Measurements from ENCODE around the gene LRRC19. TPM values are rescaled to one million over a fixed set of nuclear protein-coding genes. Genes with fewer than 3 reads are reported as not detected.
A peak's percentile ranks its signal among the peaks of the same experiment; 100 is the strongest.

The LRRC19 gene
- total RNA-seq, 1 donor from 2014 or later = not detected

DNA sequence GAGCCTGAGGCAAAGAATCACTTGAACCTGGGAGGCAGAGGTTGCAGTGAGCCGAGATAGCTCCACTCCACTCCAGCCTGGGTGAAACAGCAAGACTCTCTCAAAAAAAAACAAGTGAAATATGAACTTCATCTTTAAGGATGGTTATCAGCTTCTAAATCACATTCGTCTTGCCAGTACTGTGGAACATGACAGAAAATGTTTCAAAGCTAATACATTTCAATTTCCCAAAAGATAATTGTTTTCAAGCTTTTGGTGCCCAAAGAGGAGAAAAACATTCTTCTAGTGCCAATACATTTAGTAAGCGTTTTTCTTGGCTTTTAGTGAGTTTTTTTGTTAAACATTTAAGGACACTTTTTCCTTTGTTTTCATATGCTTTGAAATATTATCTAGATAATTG, 53.7 kb downstream of the LRRC19 start:
- no peak overlapping the region for H3K4me3 Mint-ChIP-seq (ENCODE audit: low read depth)
- DNase-seq (ENCODE audit: low spot score) = no peak
- H3K27ac Mint-ChIP-seq = no peak overlapping the region
- intact Hi-C loops (cut with micrococcal nuclease) = no loop called here
- H3K4me1 Mint-ChIP-seq (ENCODE audit: low read depth) = peaks cover 35% of the 10 kb centered on the region
- no peaks in the 10 kb centered on the region for H3K27me3 Mint-ChIP-seq (ENCODE audit: low read depth)
- H3K9me3 Mint-ChIP-seq = no peaks in the 10 kb centered on the region
- H3K36me3 Mint-ChIP-seq (ENCODE audit: low read depth) = no peaks in the 10 kb centered on the region

DNA sequence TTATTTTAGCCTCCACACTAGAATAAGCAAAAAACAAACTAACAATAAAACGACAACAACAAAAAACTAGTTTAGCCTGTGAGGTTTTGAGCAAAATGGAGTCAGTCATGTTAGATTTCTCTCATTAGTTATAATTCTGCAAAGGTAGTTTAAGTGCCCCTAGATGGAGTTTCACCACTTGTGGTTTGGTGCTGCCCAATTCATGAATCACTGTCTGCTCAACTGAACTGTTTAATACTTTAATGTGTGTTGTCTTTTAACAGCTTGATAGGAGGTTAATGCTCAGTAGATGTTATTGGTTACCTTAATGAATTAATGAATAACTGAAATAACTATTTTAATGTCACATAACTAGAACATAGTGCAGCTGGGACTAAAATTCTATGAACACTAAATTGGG, 55.0 kb downstream of the LRRC19 start:
- H3K4me3 Mint-ChIP-seq (ENCODE audit: low read depth) = no peak overlapping the region
- intact Hi-C loops (cut with micrococcal nuclease) = no loop called here
- H3K4me1 Mint-ChIP-seq (ENCODE audit: low read depth) = peaks cover 37% of the 10 kb centered on the region
- no peaks in the 10 kb centered on the region for H3K27me3 Mint-ChIP-seq (ENCODE audit: low read depth)
- no peak for DNase-seq (ENCODE audit: low spot score)
- H3K36me3 Mint-ChIP-seq (ENCODE audit: low read depth) = peaks cover 8% of the 10 kb centered on the region
- H3K9me3 Mint-ChIP-seq = no peaks in the 10 kb centered on the region
- no peak overlapping the region for H3K27ac Mint-ChIP-seq

DNA sequence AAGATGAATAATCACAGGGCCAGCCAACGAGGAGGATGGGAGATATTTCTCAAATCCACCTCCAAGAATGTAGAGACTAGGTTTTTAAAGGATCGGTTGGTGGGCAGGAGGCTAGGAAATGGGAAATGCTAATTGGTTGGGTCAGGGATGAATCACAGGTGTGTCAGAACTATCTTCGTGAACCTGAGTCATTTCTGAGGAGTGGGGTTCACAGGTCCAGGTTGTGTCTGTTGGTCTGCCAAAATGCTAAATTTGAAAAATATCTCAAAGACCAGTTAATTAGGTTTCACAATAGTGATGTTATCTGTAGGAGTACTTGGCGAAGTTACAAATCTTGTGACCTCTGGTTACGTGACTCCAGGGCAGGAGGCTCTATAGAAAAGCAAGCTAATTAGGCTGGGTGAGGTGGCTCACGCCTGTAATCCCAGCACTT, 55.8 kb downstream of the LRRC19 start:
- DNase-seq (ENCODE audit: low spot score) = no peak
- peaks cover 10% of the 10 kb centered on the region for H3K36me3 Mint-ChIP-seq (ENCODE audit: low read depth)
- no peak overlapping the region for H3K4me3 Mint-ChIP-seq (ENCODE audit: low read depth)
- H3K4me1 Mint-ChIP-seq (ENCODE audit: low read depth) = peaks cover 36% of the 10 kb centered on the region
- H3K27me3 Mint-ChIP-seq (ENCODE audit: low read depth) = no peaks in the 10 kb centered on the region
- peak overlapping the region; percentile 7 for H3K27ac Mint-ChIP-seq
- intact Hi-C loops (cut with micrococcal nuclease) = loop anchor here (5.0 kb wide), 1 partner anchor 418 kb away; no protein-coding TSS in a partner anchor
- H3K9me3 Mint-ChIP-seq = no peaks in the 10 kb centered on the region

DNA sequence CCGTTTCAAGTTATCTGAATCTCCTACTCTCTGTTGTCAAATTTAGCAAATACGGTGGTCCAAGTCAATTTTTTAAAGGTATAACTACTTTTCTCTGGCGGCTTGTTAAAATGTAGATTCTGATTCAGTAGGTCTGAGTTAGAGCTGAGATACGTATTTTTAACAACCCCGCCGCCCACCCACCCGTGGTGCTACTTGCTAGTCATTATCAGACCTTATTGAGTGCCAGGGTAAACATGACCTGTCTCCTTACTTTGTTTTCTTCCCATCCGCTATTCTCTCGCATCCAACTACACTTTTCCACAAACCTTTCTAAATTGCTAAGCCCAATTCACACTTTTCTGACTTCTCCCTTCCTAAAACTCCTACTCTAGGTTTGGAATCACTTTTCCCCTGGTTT, 57.7 kb downstream of the LRRC19 start:
- Mint-ChIP-seq H3K9me3 (no peaks in the 10 kb centered on the region), H3K4me3 (ENCODE audit: low read depth) (peak overlapping the region; percentile 95), H3K36me3 (ENCODE audit: low read depth) (peaks cover 28% of the 10 kb centered on the region), H3K27ac (peak overlapping the region; percentile 100), H3K27me3 (ENCODE audit: low read depth) (no peaks in the 10 kb centered on the region), H3K4me1 (ENCODE audit: low read depth) (peaks cover 44% of the 10 kb centered on the region)
- no peak for DNase-seq (ENCODE audit: low spot score)
- intact Hi-C loops (cut with micrococcal nuclease) = loop anchor here (1.0 to 5.0 kb wide), 4 partner anchors 9 to 625 kb away; partner anchors contain the start of genes CAAP1 and IFT74

DNA sequence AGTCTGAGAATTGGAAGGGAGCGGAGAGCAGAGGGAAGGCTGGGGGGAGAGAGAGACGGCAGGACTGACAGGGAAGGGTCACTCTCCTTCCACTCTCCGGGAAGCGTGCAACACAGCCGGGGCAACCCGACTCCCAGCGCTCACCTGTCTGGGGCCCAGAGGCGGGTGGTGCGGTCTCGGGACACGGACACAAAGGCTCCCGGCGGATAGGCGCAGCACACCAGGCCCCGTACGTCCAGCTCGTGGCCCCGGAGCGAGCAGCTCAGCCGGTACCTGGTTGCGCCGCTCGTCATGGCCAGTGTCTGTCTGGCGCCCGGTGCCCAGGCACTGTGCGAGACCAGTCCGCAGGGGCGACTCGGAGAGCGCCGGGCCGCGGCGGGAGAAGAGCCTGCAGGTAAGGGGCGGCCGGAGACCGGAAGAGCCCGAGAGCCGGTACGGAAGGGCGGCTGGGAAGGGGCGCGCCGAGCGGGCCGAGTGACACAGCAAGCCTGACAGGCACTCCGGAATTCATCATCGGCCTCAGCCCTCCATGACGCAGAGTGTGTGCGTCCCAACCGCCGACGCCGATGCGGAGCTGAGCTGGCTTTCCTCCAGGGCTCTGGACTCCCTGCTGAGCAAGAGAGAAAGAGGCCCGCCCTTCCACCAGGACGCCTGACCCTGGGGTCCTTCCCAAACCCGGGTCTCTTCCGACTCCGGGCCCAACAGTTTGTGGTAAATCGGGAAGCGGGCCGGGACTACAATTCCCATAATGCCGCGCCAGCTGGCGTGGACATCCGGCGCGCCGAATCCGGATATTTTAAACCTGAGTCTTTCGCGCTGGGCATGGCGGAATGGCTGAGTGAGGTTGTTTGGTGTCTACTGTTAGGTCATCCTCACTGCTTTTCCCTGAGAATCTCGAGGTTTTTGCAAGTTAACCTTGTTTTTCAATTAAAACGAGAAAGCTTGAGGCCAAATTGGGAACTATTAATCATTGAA, 58.4 kb downstream of the LRRC19 start, which contains the start of gene PLAA:
Gene PLAA (minus strand): TSS at position 490 of the 975 bp plus-strand sequence. CDS start 197 bp downstream, at position 293.
- intact Hi-C loops (cut with micrococcal nuclease) = loop anchor here (1.0 to 5.0 kb wide), 4 partner anchors 9 to 625 kb away; partner anchors contain the start of genes CAAP1 and IFT74
- Mint-ChIP-seq H3K9me3 (no peaks in the 10 kb centered on the region), H3K36me3 (ENCODE audit: low read depth) (peaks cover 34% of the 10 kb centered on the region), H3K27me3 (ENCODE audit: low read depth) (no peaks in the 10 kb centered on the region), H3K27ac (peak within 1 kb of the TSS; percentile 100), H3K4me3 (ENCODE audit: low read depth) (peak within 1 kb of the TSS; percentile 95), H3K4me1 (ENCODE audit: low read depth) (peaks cover 47% of the 10 kb centered on the region)
- DNase-seq (ENCODE audit: low spot score) = peak; percentile 83

DNA sequence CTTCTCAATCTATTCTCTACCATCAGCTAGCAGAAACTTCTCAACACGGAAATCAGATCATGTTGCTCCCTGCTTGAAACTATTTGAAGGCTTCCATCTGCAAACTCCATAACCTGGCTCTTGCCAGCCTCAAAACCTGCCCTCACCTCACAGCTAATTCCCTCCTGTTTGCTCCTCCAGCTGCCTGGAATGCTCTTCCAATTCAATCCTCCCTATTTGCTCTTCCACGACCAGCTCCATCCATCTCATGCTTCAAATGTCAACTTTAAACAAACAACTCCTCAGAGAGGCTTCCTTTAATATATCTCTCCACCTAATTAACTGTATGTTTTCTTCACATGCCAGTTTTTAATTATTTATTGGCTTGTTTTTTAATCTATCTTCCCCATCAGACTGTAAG, 59.9 kb downstream of the LRRC19 start:
- intact Hi-C loops (cut with micrococcal nuclease) = loop anchor here (5.0 kb wide), 1 partner anchor 422 kb away; no protein-coding TSS in a partner anchor
- Mint-ChIP-seq H3K36me3 (ENCODE audit: low read depth) (peaks cover 44% of the 10 kb centered on the region), H3K4me1 (ENCODE audit: low read depth) (peaks cover 58% of the 10 kb centered on the region), H3K9me3 (no peaks in the 10 kb centered on the region), H3K27me3 (ENCODE audit: low read depth) (no peaks in the 10 kb centered on the region), H3K27ac (peak overlapping the region; percentile 100), H3K4me3 (ENCODE audit: low read depth) (peak overlapping the region; percentile 95)
- no peak for DNase-seq (ENCODE audit: low spot score)

Other genes starting within 250 kb of the LRRC19 start
- 19.4 and 20.7 TPM in 2 replicates for gene CAAP1, start 112.9 kb downstream of the LRRC19 start, total RNA-seq
- gene PLAA, start 58.4 kb downstream of the LRRC19 start, total RNA-seq = 36.4 and 42.0 TPM in 2 replicates
- 8.3 and 10.4 TPM in 2 replicates for gene IFT74, start 49.3 kb downstream of the LRRC19 start, total RNA-seq
- not detected in 2 replicates for gene TEK, start 103.6 kb upstream of the LRRC19 start, total RNA-seq

Measured in activated T-helper 2 cell treated with anti-CD3 and anti-CD28 coated beads, Interferon-gamma antibody, Interleukin-2, Interleukin-4, amounts not matched to agents 10 μg/mL and 5 μg/mL and 100 μg/mL, durations not matched to agents 14 hours and 24 hours and 36 hours (primary cell).